Measurements from ENCODE around the gene NAT10.
"Not testable (repeated sequence)": the region's sequence is repeated elsewhere in the genome, so short reads cannot be mapped to it uniquely, and the experiment has no call there.

The NAT10 gene

GRCh38 chr11:34167961-34168360 lies 62.5 kb downstream of the NAT10 start:
- no peak for DNase-seq (ENCODE audit: low read depth in 2 of 2)

- no peak for DNase-seq (ENCODE audit: low read depth in 2 of 2)
These were observed 63.4 kb downstream of the NAT10 start for GRCh38 chr11:34168642-34169420.

- DNase-seq (ENCODE audit: low read depth in 2 of 2) = no peak
These were observed 64.3 kb downstream of the NAT10 start for GRCh38 chr11:34169686-34170085.

GRCh38 chr11:34173050-34173449 lies 67.6 kb downstream of the NAT10 start:
- no peak for DNase-seq (ENCODE audit: low read depth in 2 of 2)

GRCh38 chr11:34174412-34175041 lies 69.1 kb downstream of the NAT10 start:
- peak; percentile 52 to 61 for DNase-seq (ENCODE audit: low read depth in 2 of 2)

- DNase-seq (ENCODE audit: low read depth in 2 of 2) = no peak
These were observed 70.0 kb downstream of the NAT10 start for GRCh38 chr11:34175284-34176019.

- no peak for DNase-seq (ENCODE audit: low read depth in 2 of 2)
These were observed 71.4 kb downstream of the NAT10 start for GRCh38 chr11:34176751-34177209.

GRCh38 chr11:34178209-34178821 lies 72.9 kb downstream of the NAT10 start:
- no peak for DNase-seq (ENCODE audit: low read depth in 2 of 2)

- DNase-seq (ENCODE audit: low read depth in 2 of 2) = no peak
These were observed 73.7 kb downstream of the NAT10 start for GRCh38 chr11:34179026-34179675.

GRCh38 chr11:34180040-34180813 lies 74.8 kb downstream of the NAT10 start:
- DNase-seq (ENCODE audit: low read depth in 2 of 2) = no peak

GRCh38 chr11:34180814-34181165 lies 75.4 kb downstream of the NAT10 start:
- not testable (repeated sequence) for DNase-seq (ENCODE audit: low read depth in 2 of 2)

- DNase-seq (ENCODE audit: low read depth in 2 of 2) = no peak
These were observed 75.8 kb downstream of the NAT10 start for GRCh38 chr11:34181251-34181650.

- no peak for DNase-seq (ENCODE audit: low read depth in 2 of 2)
These were observed 76.5 kb downstream of the NAT10 start for GRCh38 chr11:34181856-34182405.

- DNase-seq (ENCODE audit: low read depth in 2 of 2) = no peak
These were observed 77.0 kb downstream of the NAT10 start for GRCh38 chr11:34182425-34182824.

- DNase-seq (ENCODE audit: low read depth in 2 of 2) = no peak
These were observed 77.7 kb downstream of the NAT10 start for GRCh38 chr11:34182921-34183685.

- no peak for DNase-seq (ENCODE audit: low read depth in 2 of 2)
These were observed 78.5 kb downstream of the NAT10 start for GRCh38 chr11:34183848-34184391.

GRCh38 chr11:34184505-34185015 lies 79.1 kb downstream of the NAT10 start:
- DNase-seq (ENCODE audit: low read depth in 2 of 2) = no peak

- no peak for DNase-seq (ENCODE audit: low read depth in 2 of 2)
These were observed 80.8 kb downstream of the NAT10 start for GRCh38 chr11:34185926-34186841.

Data from activated CD8-positive, alpha-beta memory T cell treated with anti-CD3 and anti-CD28 coated beads for 4 hours (primary cell).